ENCODE data around the gene RFT1. TPM values are rescaled to one million over a fixed set of nuclear protein-coding genes. Genes with fewer than 3 reads are reported as not detected.

The RFT1 gene
- total RNA-seq, 1 experiment from 2014 or later, result 35.7 TPM

DNA sequence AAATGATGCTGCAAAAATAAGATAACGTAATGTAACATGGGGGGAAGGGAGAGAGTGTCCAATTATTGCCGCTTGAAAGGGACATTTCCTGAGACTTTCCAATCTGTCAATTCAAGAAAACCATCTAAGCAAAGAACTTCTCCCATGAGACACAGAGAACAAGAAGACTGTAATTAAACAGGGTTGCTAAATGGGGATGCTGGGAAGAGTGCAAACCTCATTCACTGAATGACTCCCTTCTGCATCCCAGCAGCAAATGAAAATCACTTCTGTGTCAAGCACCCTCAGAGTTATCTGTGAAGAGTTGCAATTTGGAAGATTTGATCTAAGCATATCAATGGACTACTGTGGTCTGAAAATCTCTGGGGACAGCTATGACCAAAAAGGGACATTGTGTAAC, 3.6 kb downstream of the RFT1 start:
- TF ChIP-seq, protein P1, sequence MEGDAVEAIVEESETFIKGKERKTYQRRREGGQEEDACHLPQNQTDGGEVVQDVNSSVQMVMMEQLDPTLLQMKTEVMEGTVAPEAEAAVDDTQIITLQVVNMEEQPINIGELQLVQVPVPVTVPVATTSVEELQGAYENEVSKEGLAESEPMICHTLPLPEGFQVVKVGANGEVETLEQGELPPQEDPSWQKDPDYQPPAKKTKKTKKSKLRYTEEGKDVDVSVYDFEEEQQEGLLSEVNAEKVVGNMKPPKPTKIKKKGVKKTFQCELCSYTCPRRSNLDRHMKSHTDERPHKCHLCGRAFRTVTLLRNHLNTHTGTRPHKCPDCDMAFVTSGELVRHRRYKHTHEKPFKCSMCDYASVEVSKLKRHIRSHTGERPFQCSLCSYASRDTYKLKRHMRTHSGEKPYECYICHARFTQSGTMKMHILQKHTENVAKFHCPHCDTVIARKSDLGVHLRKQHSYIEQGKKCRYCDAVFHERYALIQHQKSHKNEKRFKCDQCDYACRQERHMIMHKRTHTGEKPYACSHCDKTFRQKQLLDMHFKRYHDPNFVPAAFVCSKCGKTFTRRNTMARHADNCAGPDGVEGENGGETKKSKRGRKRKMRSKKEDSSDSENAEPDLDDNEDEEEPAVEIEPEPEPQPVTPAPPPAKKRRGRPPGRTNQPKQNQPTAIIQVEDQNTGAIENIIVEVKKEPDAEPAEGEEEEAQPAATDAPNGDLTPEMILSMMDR (IDR thresholded peaks at IDR 0.05; ENCODE audit: insufficient read depth in 1 of 2, low read depth in 1 of 2, low read length in 1 of 2, severe bottlenecking in 1 of 2, unreplicated experiment in 1 of 2), result no peak
- Histone ChIP-seq H3K27me3 (replicated peaks; ENCODE audit: control insufficient read depth, insufficient read depth, low read length) (no peaks in the 10 kb centered on the region), H3K36me3 (ENCODE audit: control insufficient read depth, insufficient read depth, low read length) (no peaks in the 10 kb centered on the region), H3K4me1 (peaks cover 14% of the 10 kb centered on the region), H3K9me3 (no peaks in the 10 kb centered on the region), H3K4me3 (ENCODE audit: low read depth, low read length) (no peak overlapping the region)
- no peak for DNase-seq
- Mint-ChIP-seq H3K4me1 (ENCODE audit: low read depth, unreplicated experiment) (peaks cover 8% of the 10 kb centered on the region), H3K36me3 (ENCODE audit: insufficient read depth, unreplicated experiment) (peaks cover 36% of the 10 kb centered on the region), H3K27me3 (ENCODE audit: insufficient read depth, unreplicated experiment) (no peaks in the 10 kb centered on the region), H3K27ac (ENCODE audit: unreplicated experiment) (no peak overlapping the region), H3K9me3 (ENCODE audit: unreplicated experiment) (no peaks in the 10 kb centered on the region), H3K4me3 (ENCODE audit: unreplicated experiment) (no peak overlapping the region)
- intact Hi-C loops (cut with micrococcal nuclease; ENCODE audit: unreplicated experiment), result no loop called here
- no TSS peak for BruUV-seq (replicated peaks)
- POLR2A ChIA-PET, result no interaction called here
- CTCF ChIA-PET, result no interaction called here

DNA sequence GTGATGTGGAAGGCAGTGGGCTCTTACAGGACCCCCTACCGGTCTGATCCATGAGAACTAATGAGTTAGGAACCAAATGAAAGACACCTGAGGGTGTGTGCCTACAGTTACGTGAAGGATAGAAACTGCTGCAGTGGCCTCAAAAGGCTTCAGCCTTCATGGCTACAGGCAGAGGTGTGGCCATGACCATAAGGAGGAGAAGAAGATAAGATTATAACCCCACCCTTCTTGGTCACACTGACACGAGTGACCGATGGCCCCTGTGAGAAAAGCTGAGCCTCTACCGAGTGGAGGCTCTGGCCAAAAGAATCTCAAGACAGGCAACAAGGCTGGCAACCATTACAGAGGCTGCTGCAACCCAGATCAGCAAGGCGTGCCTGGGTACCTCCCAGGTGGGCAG, 6.3 kb downstream of the RFT1 start:
- POLR2A ChIA-PET, result no interaction called here
- Mint-ChIP-seq H3K27me3 (ENCODE audit: insufficient read depth, unreplicated experiment) (no peaks in the 10 kb centered on the region), H3K27ac (ENCODE audit: unreplicated experiment) (no peak overlapping the region), H3K9me3 (ENCODE audit: unreplicated experiment) (no peaks in the 10 kb centered on the region), H3K36me3 (ENCODE audit: insufficient read depth, unreplicated experiment) (peaks cover 29% of the 10 kb centered on the region), H3K4me1 (ENCODE audit: low read depth, unreplicated experiment) (no peaks in the 10 kb centered on the region), H3K4me3 (ENCODE audit: unreplicated experiment) (no peak overlapping the region)
- CTCF ChIA-PET, result no interaction called here
- TF ChIP-seq, protein P1 (IDR thresholded peaks at IDR 0.05; ENCODE audit: insufficient read depth in 1 of 2, low read depth in 1 of 2, low read length in 1 of 2, severe bottlenecking in 1 of 2, unreplicated experiment in 1 of 2), result no peak
- intact Hi-C loops (cut with micrococcal nuclease; ENCODE audit: unreplicated experiment), result no loop called here
- no peaks in the 10 kb centered on the region for H3K4me1 ChIP-seq
- BruUV-seq (replicated peaks), result no TSS peak
- H3K36me3 ChIP-seq (ENCODE audit: control insufficient read depth, insufficient read depth, low read length), result no peaks in the 10 kb centered on the region; the same call in 1 of the 2 replicates
- H3K9me3 ChIP-seq, result no peaks in the 10 kb centered on the region
- H3K27me3 ChIP-seq (replicated peaks; ENCODE audit: control insufficient read depth, insufficient read depth, low read length), result no peaks in the 10 kb centered on the region
- no peak for DNase-seq
- H3K4me3 ChIP-seq (ENCODE audit: low read depth, low read length), result no peak overlapping the region

DNA sequence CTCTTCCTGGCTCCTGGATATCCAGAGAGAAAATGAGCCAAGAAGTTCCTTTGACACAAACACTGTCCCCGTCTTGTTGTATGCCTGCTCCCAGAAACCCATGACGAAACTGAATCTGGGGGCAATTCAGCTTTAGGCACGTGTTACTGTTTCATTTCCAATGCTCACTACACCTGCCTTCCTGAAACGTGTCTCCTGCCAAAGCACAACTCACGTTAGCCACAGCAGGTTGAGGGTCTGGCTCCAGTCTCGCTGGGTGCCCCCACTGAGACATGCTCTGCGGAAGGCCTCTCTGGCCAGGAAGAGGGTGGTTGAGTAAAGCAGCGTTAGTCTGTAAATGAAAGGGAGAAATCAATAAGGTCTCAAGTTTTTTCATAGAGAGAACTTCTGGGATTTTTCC, 6.7 kb downstream of the RFT1 start:
- H3K4me1 Mint-ChIP-seq (ENCODE audit: low read depth, unreplicated experiment), result no peaks in the 10 kb centered on the region
- Histone ChIP-seq H3K4me1 (no peaks in the 10 kb centered on the region), H3K36me3 (ENCODE audit: control insufficient read depth, insufficient read depth, low read length) (no peaks in the 10 kb centered on the region; the same call in 1 of the 2 replicates), H3K27me3 (replicated peaks; ENCODE audit: control insufficient read depth, insufficient read depth, low read length) (no peaks in the 10 kb centered on the region), H3K4me3 (ENCODE audit: low read depth, low read length) (no peak overlapping the region), H3K9me3 (no peaks in the 10 kb centered on the region)
- ChIA-PET CTCF (no interaction called here), POLR2A (no interaction called here)
- BruUV-seq (replicated peaks), result no TSS peak
- TF ChIP-seq, protein P1 (IDR thresholded peaks at IDR 0.05; ENCODE audit: insufficient read depth in 1 of 2, low read depth in 1 of 2, low read length in 1 of 2, severe bottlenecking in 1 of 2, unreplicated experiment in 1 of 2), result no peak
- no peak overlapping the region for H3K27ac Mint-ChIP-seq (ENCODE audit: unreplicated experiment)
- no peaks in the 10 kb centered on the region for H3K9me3 Mint-ChIP-seq (ENCODE audit: unreplicated experiment)
- intact Hi-C loops (cut with micrococcal nuclease; ENCODE audit: unreplicated experiment), result no loop called here
- DNase-seq, result no peak
- H3K36me3 Mint-ChIP-seq (ENCODE audit: insufficient read depth, unreplicated experiment), result peaks cover 29% of the 10 kb centered on the region
- H3K4me3 Mint-ChIP-seq (ENCODE audit: unreplicated experiment), result no peak overlapping the region
- H3K27me3 Mint-ChIP-seq (ENCODE audit: insufficient read depth, unreplicated experiment), result no peaks in the 10 kb centered on the region

All from Caco-2 (cell line).